Heart left ventricle (tissue), 16 donors: ENCODE measurements around the gene KIF1C. TPM values are rescaled to one million over a fixed set of nuclear protein-coding genes. Genes with fewer than 3 reads are reported as not detected.

Experiments used
- ATAC-seq, 4 donors: fragments of 200-7000 bp; cut with Tn5 transposase; one replicate each; pipeline ENCODE4 v1.9.1; 2020 to 2022; ENCODE audit warnings: moderate library complexity in 4 of 4, mild to moderate bottlenecking in 3 of 4, moderate number of reproducible peaks in 1 of 4
- DNase-seq, 5 donors: peaks; one replicate each; pipeline ENCODE4 v3.0.0-alpha.2; 2020
- H3K27ac ChIP-seq, 12 donors: fragments of 200-600 bp; sonication (generic) in 4 of 12; one replicate each; pipeline versions ENCODE4 v1.5.0 to v1.8.0; 2016 to 2022; ENCODE audit warnings: mild to moderate bottlenecking in 2 of 12
- H3K27me3 ChIP-seq, 9 donors: fragments of 200-600 bp; sonication (generic) in 2 of 9; one replicate each; pipeline versions ENCODE4 v1.5.1 to v1.8.0; 2016 to 2022; ENCODE audit warnings: mild to moderate bottlenecking in 3 of 9
- H3K36me3 ChIP-seq, 9 donors: fragments of 200-600 bp; sonication (generic) in 2 of 9; one replicate each; pipeline versions ENCODE4 v1.5.0 to v1.8.0; 2018 to 2022; ENCODE audit warnings: mild to moderate bottlenecking in 2 of 9
- H3K4me1 ChIP-seq, 12 donors: fragments of 200-600 bp; sonication (generic) in 4 of 12; one replicate each; pipeline versions ENCODE4 v1.5.0 to v1.8.0; 2016 to 2022; ENCODE audit warnings: mild to moderate bottlenecking in 3 of 12
- H3K4me3 ChIP-seq, 12 donors: fragments of 200-600 bp; sonication (generic) in 4 of 12; one replicate each; pipeline versions ENCODE4 v1.5.0 to v1.8.0; 2017 to 2022; ENCODE audit warnings: mild to moderate bottlenecking in 9 of 12, moderate library complexity in 4 of 12
- H3K9me3 ChIP-seq, 12 donors: fragments of 200-600 bp; sonication (generic) in 4 of 12; one replicate each; pipeline versions ENCODE4 v1.5.0 to v1.8.0; 2016 to 2022; ENCODE audit warnings: mild to moderate bottlenecking in 1 of 12
- CTCF ChIP-seq, 12 donors: fragments of 200-600 bp; sonication (generic) in 4 of 12; IDR thresholded peaks; one replicate each; pipeline versions ENCODE4 v1.5.0 to v1.8.0; 2018 to 2022; ENCODE audit warnings: antibody characterized with exemption in 12 of 12, mild to moderate bottlenecking in 5 of 12
- POLR2A ChIP-seq, 2 donors: fragments of 450-650 bp; IDR thresholded peaks; one replicate each; pipeline ENCODE4 v1.6.1; 2017; ENCODE audit warnings: antibody characterized with exemption in 2 of 2, mild to moderate bottlenecking in 2 of 2, moderate library complexity in 2 of 2
- WGBS, 4 donors: extraction: QIAGEN DNeasy Blood & Tissue Kit in 2 of 4; methylation state at CpG; one replicate each; pipeline versions ENCODE4 v1.1.5 to v1.1.7; 2013 to 2018; 5-methylcytosine and 5-hydroxymethylcytosine counted together
- intact Hi-C, 10 donors: fragments of 100-400 bp; cut with DNase I; formaldehyde crosslinking; loops; one replicate each; pipeline versions ENCODE4 v1.11.1 to v1.14.2; 2022
- polyA plus RNA-seq, 2 donors: library from polyadenylated mRNA; stranded (reverse); fragments of 200-250 nt; gene quantifications; one replicate each; pipeline ENCODE4 v1.2.3, GENCODE V29; 2013
- total RNA-seq, 9 donors: library from RNA; depleted of rRNA in 2 of 9; stranded (reverse); fragments of >200 nt in 2 of 9; fragmentation: NEBNext Ultra II Directional in 3 of 9; extraction: Animal tissue kit (Norgen Biotek cat#: 25700) in 3 of 9; gene quantifications; one replicate each; pipeline versions ENCODE4 v1.1.0 to v1.2.4, GENCODE V29; 2016 to 2023
- donor health status: ischemic (EF 13 %, LVEDD 7.1; RV severe dilation, severe dysfunction).
- donor health status: healthy with polysubstance abuse.
- donor health status: DM: no; HTN: yes; CAD: no.
- donor health status: DM: no; HTN: no; CAD: no.
- donor health status: ischemic (EF 25% LVEDD 6.9; RV normal size, moderate dysfunction).
- donor health status: ischemic (EF 25% LVEDD 5.7; RV mildly dilated, moderate dysfunction).
- donor health status: healthy.
- donor health status: DM: yes; HTN: yes; CAD: no.
- donor health status: ischemic (EF 35%, LVEDD 5.7; RV mildly dilated, moderate dysfunction).
- donor health status: nonischemic (EF 11% LVEDD 7.7; RV severe dilation, severe dysfunction).
- donor health status: DM: yes; HTN: yes; CAD: no.
- donor health status: PGD.
- donor health status: ischemic (EF 29% LVEDD 5.4; RV normal size, mild dysfunction).
- donor health status: nonischemic (EF 23%, LVEDD 6.1; RV moderate dilation, normal function).

The KIF1C gene
- total and polyA plus RNA-seq, 11 donors = 210 to 868 (median 526) TPM

DNA sequence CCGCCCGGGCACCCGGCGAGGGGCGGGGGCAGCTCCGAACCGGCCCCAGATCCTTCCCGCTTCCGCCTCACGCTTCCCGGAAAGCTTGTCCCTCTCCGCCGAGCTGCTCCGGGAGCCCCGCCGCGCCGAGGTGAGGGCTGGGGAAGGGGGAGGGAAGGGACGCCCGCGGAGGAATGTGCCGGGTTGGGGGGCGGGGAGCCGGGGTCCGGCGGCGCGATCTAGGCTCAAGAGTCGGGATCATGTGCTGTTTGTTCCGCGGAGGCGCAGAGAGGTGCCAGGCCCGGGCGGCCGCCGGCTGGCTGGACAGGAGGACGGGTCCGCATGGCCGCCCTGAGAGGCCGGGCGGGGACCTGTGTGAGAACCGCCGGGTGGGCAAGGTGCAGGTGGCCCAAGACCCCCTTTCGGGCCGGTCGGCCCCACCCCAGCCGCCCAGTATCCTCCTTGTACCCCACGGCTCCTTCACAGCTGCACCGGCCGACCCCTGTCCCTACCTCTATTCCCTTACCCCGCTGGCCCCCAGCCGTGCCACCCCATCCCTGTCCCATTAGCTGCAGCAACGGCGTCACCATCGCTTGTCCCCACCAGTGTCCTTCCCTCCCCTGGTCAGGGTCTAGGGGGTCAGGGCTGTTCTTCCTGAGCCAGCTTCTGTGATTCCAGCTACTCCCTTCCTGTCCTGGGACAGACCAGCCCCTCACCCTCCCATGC is 429 bp downstream of the KIF1C start:
- intact Hi-C loops = loop anchor here in 2 of 10 donors (5.0 kb wide), 2 partner anchors 56 to 61 kb away; partner anchors contain the start of genes RNF167 (in 1 of the 2) and SLC25A11 (in 1 of the 2)
- no peaks in the 10 kb centered on the region for H3K9me3 ChIP-seq
- peak overlapping the region; percentile 92 to 99 (median 95) for H3K27ac ChIP-seq
- H3K36me3 ChIP-seq = peaks cover 0 to 26% (median 23%) of the 10 kb centered on the region in 9 donors
- peak overlapping the region; percentile 66 to 100 (median 94) for H3K4me3 ChIP-seq
- no peaks in the 10 kb centered on the region for H3K27me3 ChIP-seq
- WGBS, 4 donors = 0 to 1% (median 0%) methylated on average over 22 to 55 of the region's 55 CpGs
- DNase-seq = peak; percentile 57 to 82 (median 68)
- ATAC-seq = peak in 3 of 4 donors; percentile 1 to 3 (median 2)
- no peak for TF ChIP-seq CTCF (IDR thresholded peaks at IDR 0.05)
- peak in 1 of 2 donors; percentile 23 for TF ChIP-seq POLR2A (IDR thresholded peaks at IDR 0.05)
- H3K4me1 ChIP-seq = peaks cover 0 to 41% (median 31%) of the 10 kb centered on the region in 12 donors

GRCh38 chr17:4998732-4999429 is 1.1 kb downstream of the KIF1C start:
- TF ChIP-seq POLR2A (IDR thresholded peaks at IDR 0.05) = no peak
- no peak for TF ChIP-seq CTCF (IDR thresholded peaks at IDR 0.05)
- Histone ChIP-seq H3K27me3 (no peaks in the 10 kb centered on the region), H3K9me3 (no peaks in the 10 kb centered on the region), H3K4me3 (peak overlapping the region; percentile 66 to 100 (median 94)), H3K4me1 (peaks cover 0 to 41% (median 31%) of the 10 kb centered on the region in 12 donors), H3K36me3 (peaks cover 0 to 33% (median 30%) of the 10 kb centered on the region in 9 donors), H3K27ac (peak overlapping the region; percentile 92 to 99 (median 95))
- peak in 3 of 5 donors; percentile 29 to 58 (median 50) for DNase-seq
- intact Hi-C loops = loop anchor here in 2 of 10 donors (5.0 kb wide), 2 partner anchors 57 to 62 kb away; partner anchors contain the start of genes RNF167 (in 1 of the 2) and SLC25A11 (in 1 of the 2)
- ATAC-seq = peak in 1 of 4 donors; percentile 13
- WGBS, 4 donors = 8 to 13% (median 13%) methylated on average over 10 to 14 of the region's 14 CpGs

GRCh38 chr17:4999430-5000093 is 1.8 kb downstream of the KIF1C start:
- ATAC-seq = peak; percentile 1 to 54 (median 28)
- Histone ChIP-seq H3K4me1 (peaks cover 0 to 41% (median 31%) of the 10 kb centered on the region in 12 donors), H3K36me3 (peaks cover 0 to 39% (median 37%) of the 10 kb centered on the region in 9 donors), H3K4me3 (peak overlapping the region; percentile 66 to 100 (median 94)), H3K27ac (peak overlapping the region; percentile 92 to 99 (median 95)), H3K27me3 (no peaks in the 10 kb centered on the region), H3K9me3 (no peaks in the 10 kb centered on the region)
- intact Hi-C loops = loop anchor here in 2 of 10 donors (5.0 kb wide), 2 partner anchors 57 to 62 kb away; partner anchors contain the start of genes RNF167 (in 1 of the 2) and SLC25A11 (in 1 of the 2)
- peak in 1 of 5 donors; percentile 58 for DNase-seq
- 37 to 51% (median 40%) methylated on average over 10 to 12 of the region's 12 CpGs for WGBS, 4 donors
- TF ChIP-seq CTCF (IDR thresholded peaks at IDR 0.05) (no peak), POLR2A (IDR thresholded peaks at IDR 0.05) (peak in 1 of 2 donors; percentile 25)
